Keratinocyte (primary cell): ENCODE data around the gene USP46.

Source experiments
- EZH2 ChIP-seq: IDR thresholded peaks from one replicate; pipeline ENCODE4 v1.6.1; 2012; ENCODE audit warnings: inconsistent platforms, mild to moderate bottlenecking, low read length, moderate library complexity
- TF ChIP-seq, protein P1 (sequence below), 3 experiments: IDR thresholded peaks in 1 of 3; conservative IDR thresholded peaks in 1 of 3; optimal IDR thresholded peaks in 1 of 3; 2 replicates in 2 of 3; 3 replicates in 1 of 3; pipeline versions ENCODE3 to v1.5.1; 2011; ENCODE audit warnings: low read length in 3 of 3, mild to moderate bottlenecking in 3 of 3, moderate library complexity in 2 of 3, control low read depth in 1 of 3, inconsistent platforms in 1 of 3; ENCODE audit not compliant: insufficient read depth in 2 of 3; ENCODE audit errors: extremely low read depth in 1 of 3

DNA sequence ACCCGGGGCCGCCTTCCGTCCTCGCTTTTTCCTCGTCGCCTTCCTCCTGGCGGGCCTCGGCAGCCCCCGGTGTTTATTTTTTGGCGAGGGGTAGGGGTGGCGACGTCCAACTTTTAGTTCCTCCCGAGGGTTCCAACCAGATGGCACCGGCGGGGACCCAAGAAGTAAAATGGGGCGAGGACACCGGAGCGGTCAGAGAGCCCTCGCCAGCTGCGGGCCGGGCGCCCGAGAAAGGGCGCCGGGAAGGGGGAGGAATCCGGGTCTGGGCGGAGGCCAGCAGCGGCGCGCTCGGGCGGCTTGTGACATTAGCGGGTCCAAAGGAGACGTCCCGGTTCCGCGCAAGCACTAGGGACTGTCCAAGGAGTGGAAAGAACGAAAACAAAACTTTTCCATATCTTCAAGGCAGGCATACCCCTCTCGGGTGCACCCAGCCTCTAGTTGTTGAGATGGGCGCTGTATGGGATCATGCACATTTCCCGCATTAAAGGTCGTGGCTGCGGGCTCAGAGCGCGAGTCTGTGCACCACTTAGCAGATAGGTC is 691 bp upstream of the USP46 start:
- TF ChIP-seq, protein P1, sequence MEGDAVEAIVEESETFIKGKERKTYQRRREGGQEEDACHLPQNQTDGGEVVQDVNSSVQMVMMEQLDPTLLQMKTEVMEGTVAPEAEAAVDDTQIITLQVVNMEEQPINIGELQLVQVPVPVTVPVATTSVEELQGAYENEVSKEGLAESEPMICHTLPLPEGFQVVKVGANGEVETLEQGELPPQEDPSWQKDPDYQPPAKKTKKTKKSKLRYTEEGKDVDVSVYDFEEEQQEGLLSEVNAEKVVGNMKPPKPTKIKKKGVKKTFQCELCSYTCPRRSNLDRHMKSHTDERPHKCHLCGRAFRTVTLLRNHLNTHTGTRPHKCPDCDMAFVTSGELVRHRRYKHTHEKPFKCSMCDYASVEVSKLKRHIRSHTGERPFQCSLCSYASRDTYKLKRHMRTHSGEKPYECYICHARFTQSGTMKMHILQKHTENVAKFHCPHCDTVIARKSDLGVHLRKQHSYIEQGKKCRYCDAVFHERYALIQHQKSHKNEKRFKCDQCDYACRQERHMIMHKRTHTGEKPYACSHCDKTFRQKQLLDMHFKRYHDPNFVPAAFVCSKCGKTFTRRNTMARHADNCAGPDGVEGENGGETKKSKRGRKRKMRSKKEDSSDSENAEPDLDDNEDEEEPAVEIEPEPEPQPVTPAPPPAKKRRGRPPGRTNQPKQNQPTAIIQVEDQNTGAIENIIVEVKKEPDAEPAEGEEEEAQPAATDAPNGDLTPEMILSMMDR (optimal IDR thresholded peaks at IDR 0.05 in 1 of 3, IDR thresholded peaks at IDR 0.05 in 1 of 3, conservative IDR thresholded peaks at IDR 0.05 in 1 of 3; ENCODE audit: extremely low read depth in 1 of 3, insufficient read depth in 2 of 3, low read length in 3 of 3): no peak
- no peak for TF ChIP-seq EZH2
